ENCODE measurements around the gene CCL22. TPM values are rescaled to one million over a fixed set of nuclear protein-coding genes. Genes with fewer than 3 reads are reported as not detected.
"Not testable (repeated sequence)": the region's sequence is repeated elsewhere in the genome, so short reads cannot be mapped to it uniquely, and the experiment has no call there.

Gene CCL22
- total RNA-seq, 2 experiments from 2014 or later: not detected

- H3K4me1 ChIP-seq (ENCODE audit: insufficient read depth, low read length): peaks cover 8% of the 10 kb centered on the region
- intact Hi-C loops (cut with DNase I, micrococcal nuclease): no loop called here
- H3K4me3 ChIP-seq (ENCODE audit: low read length): no peak overlapping the region
- DNase-seq (no peak), ATAC-seq (ENCODE audit: poor library complexity) (no peak)
- ChIA-PET POLR2A (no interaction called here), CTCF (no interaction called here)
- H3K27me3 ChIP-seq (ENCODE audit: control insufficient read depth in 1 of 2, insufficient read depth in 2 of 2, low read length in 2 of 2): peaks cover 5 to 25% of the 10 kb centered on the region in 2 experiments
- Mint-ChIP-seq H3K9me3 (no peaks in the 10 kb centered on the region), H3K27me3 (peaks cover 56% of the 10 kb centered on the region), H3K36me3 (ENCODE audit: low read depth) (no peaks in the 10 kb centered on the region), H3K27ac (no peak overlapping the region), H3K4me3 (no peak overlapping the region), H3K4me1 (ENCODE audit: low read depth) (peaks cover 17% of the 10 kb centered on the region)
- no peak for TF ChIP-seq CTCF (IDR thresholded peaks at IDR 0.05)
- no peaks in the 10 kb centered on the region for H3K9me3 ChIP-seq (ENCODE audit: control insufficient read depth in 1 of 2, insufficient read depth in 1 of 2, low read length in 2 of 2)
- H3K36me3 ChIP-seq (ENCODE audit: insufficient read depth, low read length): no peaks in the 10 kb centered on the region
- no peak overlapping the region for H3K27ac ChIP-seq (ENCODE audit: low read depth in 1 of 2, low read length in 2 of 2)
These were observed 16.9 kb upstream of the CCL22 start for GRCh38 chr16:57341441-57342303.

GRCh38 chr16:57342606-57343005 lies 16.0 kb upstream of the CCL22 start:
- H3K4me1 ChIP-seq (ENCODE audit: insufficient read depth, low read length); H3K36me3 ChIP-seq (ENCODE audit: insufficient read depth, low read length); H3K36me3 Mint-ChIP-seq (ENCODE audit: low read depth); H3K4me3 ChIP-seq (ENCODE audit: low read length); CTCF ChIA-PET; H3K27ac ChIP-seq (ENCODE audit: low read depth in 1 of 2, low read length in 2 of 2); intact Hi-C loops (cut with DNase I, micrococcal nuclease); POLR2A ChIA-PET; H3K9me3 Mint-ChIP-seq; DNase-seq; H3K27ac Mint-ChIP-seq; H3K9me3 ChIP-seq (ENCODE audit: control insufficient read depth in 1 of 2, insufficient read depth in 1 of 2, low read length in 2 of 2); ATAC-seq (ENCODE audit: poor library complexity); H3K4me3 Mint-ChIP-seq: not testable (repeated sequence)
- H3K27me3 ChIP-seq (ENCODE audit: control insufficient read depth in 1 of 2, insufficient read depth in 2 of 2, low read length in 2 of 2): peaks cover 10 to 25% of the 10 kb centered on the region in 2 experiments
- H3K27me3 Mint-ChIP-seq: peaks cover 65% of the 10 kb centered on the region
- peaks cover 17% of the 10 kb centered on the region for H3K4me1 Mint-ChIP-seq (ENCODE audit: low read depth)

GRCh38 chr16:57343221-57343620 lies 15.4 kb upstream of the CCL22 start:
- H3K4me3 Mint-ChIP-seq: no peak overlapping the region
- CTCF ChIA-PET: no interaction called here
- intact Hi-C loops (cut with DNase I, micrococcal nuclease): no loop called here
- TF ChIP-seq CTCF (IDR thresholded peaks at IDR 0.05): no peak
- no peak overlapping the region for H3K27ac Mint-ChIP-seq
- ATAC-seq (ENCODE audit: poor library complexity) (no peak), DNase-seq (peak in 2 of 14 experiments; percentile 24 to 42)
- POLR2A ChIA-PET: no interaction called here
- peaks cover 69% of the 10 kb centered on the region for H3K27me3 Mint-ChIP-seq
- Histone ChIP-seq H3K4me1 (ENCODE audit: insufficient read depth, low read length) (peaks cover 8% of the 10 kb centered on the region), H3K27ac (ENCODE audit: low read depth in 1 of 2, low read length in 2 of 2) (no peak overlapping the region), H3K4me3 (ENCODE audit: low read length) (no peak overlapping the region), H3K36me3 (ENCODE audit: insufficient read depth, low read length) (no peaks in the 10 kb centered on the region), H3K9me3 (ENCODE audit: control insufficient read depth in 1 of 2, insufficient read depth in 1 of 2, low read length in 2 of 2) (no peaks in the 10 kb centered on the region), H3K27me3 (ENCODE audit: control insufficient read depth in 1 of 2, insufficient read depth in 2 of 2, low read length in 2 of 2) (peaks cover 15 to 26% of the 10 kb centered on the region in 2 experiments)
- no peaks in the 10 kb centered on the region for H3K36me3 Mint-ChIP-seq (ENCODE audit: low read depth)
- H3K4me1 Mint-ChIP-seq (ENCODE audit: low read depth): peaks cover 17% of the 10 kb centered on the region
- no peaks in the 10 kb centered on the region for H3K9me3 Mint-ChIP-seq

- H3K36me3 Mint-ChIP-seq (ENCODE audit: low read depth); H3K4me3 Mint-ChIP-seq; CTCF ChIA-PET; ATAC-seq (ENCODE audit: poor library complexity); H3K4me3 ChIP-seq (ENCODE audit: low read length); H3K9me3 ChIP-seq (ENCODE audit: control insufficient read depth in 1 of 2, insufficient read depth in 1 of 2, low read length in 2 of 2); H3K27ac ChIP-seq (ENCODE audit: low read depth in 1 of 2, low read length in 2 of 2); POLR2A ChIA-PET; H3K27ac Mint-ChIP-seq; DNase-seq; intact Hi-C loops (cut with DNase I, micrococcal nuclease); H3K36me3 ChIP-seq (ENCODE audit: insufficient read depth, low read length); H3K9me3 Mint-ChIP-seq: not testable (repeated sequence)
- peaks cover 69% of the 10 kb centered on the region for H3K27me3 Mint-ChIP-seq
- Histone ChIP-seq H3K27me3 (ENCODE audit: control insufficient read depth in 1 of 2, insufficient read depth in 2 of 2, low read length in 2 of 2) (peaks cover 24 to 34% of the 10 kb centered on the region in 2 experiments), H3K4me1 (ENCODE audit: insufficient read depth, low read length) (peaks cover 11% of the 10 kb centered on the region)
- H3K4me1 Mint-ChIP-seq (ENCODE audit: low read depth): peaks cover 24% of the 10 kb centered on the region
These were observed 14.5 kb upstream of the CCL22 start for GRCh38 chr16:57344094-57344493.
